Measurements from ENCODE around the gene SERPINB2.

DNA sequence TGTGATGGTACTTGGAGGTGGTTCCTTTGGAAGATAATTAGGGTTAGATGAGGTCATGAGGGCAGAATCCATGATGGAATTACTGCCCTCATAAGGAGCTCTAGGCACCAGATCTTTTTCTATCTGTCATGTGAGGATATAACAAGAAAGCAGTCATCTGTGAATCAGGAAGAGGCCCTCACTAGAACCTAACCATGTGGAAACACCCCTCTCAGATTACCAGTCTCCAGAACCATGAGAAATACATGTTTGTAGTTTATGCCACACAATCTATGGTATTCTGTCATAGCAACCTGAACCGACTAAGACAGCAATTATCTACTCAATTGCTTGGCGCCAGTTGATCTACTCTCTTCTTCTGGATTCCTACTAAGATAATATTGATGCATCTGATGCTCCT is 17.9 kb downstream of the SERPINB2 start:
- TF ChIP-seq, protein P1, sequence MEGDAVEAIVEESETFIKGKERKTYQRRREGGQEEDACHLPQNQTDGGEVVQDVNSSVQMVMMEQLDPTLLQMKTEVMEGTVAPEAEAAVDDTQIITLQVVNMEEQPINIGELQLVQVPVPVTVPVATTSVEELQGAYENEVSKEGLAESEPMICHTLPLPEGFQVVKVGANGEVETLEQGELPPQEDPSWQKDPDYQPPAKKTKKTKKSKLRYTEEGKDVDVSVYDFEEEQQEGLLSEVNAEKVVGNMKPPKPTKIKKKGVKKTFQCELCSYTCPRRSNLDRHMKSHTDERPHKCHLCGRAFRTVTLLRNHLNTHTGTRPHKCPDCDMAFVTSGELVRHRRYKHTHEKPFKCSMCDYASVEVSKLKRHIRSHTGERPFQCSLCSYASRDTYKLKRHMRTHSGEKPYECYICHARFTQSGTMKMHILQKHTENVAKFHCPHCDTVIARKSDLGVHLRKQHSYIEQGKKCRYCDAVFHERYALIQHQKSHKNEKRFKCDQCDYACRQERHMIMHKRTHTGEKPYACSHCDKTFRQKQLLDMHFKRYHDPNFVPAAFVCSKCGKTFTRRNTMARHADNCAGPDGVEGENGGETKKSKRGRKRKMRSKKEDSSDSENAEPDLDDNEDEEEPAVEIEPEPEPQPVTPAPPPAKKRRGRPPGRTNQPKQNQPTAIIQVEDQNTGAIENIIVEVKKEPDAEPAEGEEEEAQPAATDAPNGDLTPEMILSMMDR (IDR thresholded peaks at IDR 0.05): no peak
- TF ChIP-seq POLR2A (IDR thresholded peaks at IDR 0.05): no peak
- TF ChIP-seq EP300 (IDR thresholded peaks at IDR 0.05): no peak
- no peak for TF ChIP-seq POLR2AphosphoS5 (IDR thresholded peaks at IDR 0.05)

Measured in suprapubic skin (tissue), 4 donors.